HepG2 (cell line): ENCODE data around the gene RBBP8NL. TPM values are rescaled to one million over a fixed set of nuclear protein-coding genes. Genes with fewer than 3 reads are reported as not detected.
A peak's percentile ranks its signal among the peaks of the same experiment; 100 is the strongest.

ENCODE experiments used
- HOXA7 ChIP-seq: sonication (generic); formaldehyde crosslinking; IDR thresholded peaks from 2 replicates; pipeline ENCODE4 v1.8.1; 2022; ENCODE audit warnings: mild to moderate bottlenecking, missing genetic modification reagents, moderate library complexity
- NCOR1 ChIP-seq: fragments of 200-600 bp; sonication (generic); IDR thresholded peaks from 2 replicates; pipeline ENCODE4 v1.7.0; 2017; ENCODE audit warnings: antibody characterized with exemption, low read length, borderline replicate concordance
- NFKB2 ChIP-seq: sonication (generic); formaldehyde crosslinking; IDR thresholded peaks from 2 replicates; pipeline ENCODE4 v1.4.0; 2020; ENCODE audit warnings: missing genetic modification reagents, borderline replicate concordance
- NR2F1 ChIP-seq, 2 experiments: fragments of 450-650 bp in 1 of 2; formaldehyde crosslinking in 1 of 2; IDR thresholded peaks; 2 replicates each; pipeline versions ENCODE4 v1.5.0 to v1.6.1; 2016 to 2020; ENCODE audit warnings: mild to moderate bottlenecking in 1 of 2, missing compliant biosample characterization in 1 of 2, missing genetic modification reagents in 1 of 2, moderate library complexity in 1 of 2
- RBAK ChIP-seq: sonication (generic); formaldehyde crosslinking; IDR thresholded peaks from 2 replicates; pipeline ENCODE4 v1.5.1; 2020; ENCODE audit warnings: mild to moderate bottlenecking, missing genetic modification reagents
- REST ChIP-seq, 2 experiments: IDR thresholded peaks; 2 replicates each; pipeline ENCODE4 v1.6.1; 2011 to 2012; ENCODE audit warnings: low read length in 2 of 2, borderline replicate concordance in 1 of 2, low read depth in 1 of 2, mild to moderate bottlenecking in 1 of 2, moderate library complexity in 1 of 2
- RXRB ChIP-seq: IDR thresholded peaks from 2 replicates; pipeline ENCODE4 v1.6.1; 2016; ENCODE audit warnings: borderline replicate concordance, missing genetic modification reagents, missing compliant biosample characterization
- SYNCRIP ChIP-seq: fragments of 200-400 bp; formaldehyde crosslinking; IDR thresholded peaks from 2 replicates; pipeline ENCODE4 v1.6.1; 2018; ENCODE audit warnings: mild to moderate bottlenecking, low read depth, low read length; ENCODE audit not compliant: insufficient read depth
- ZFAT ChIP-seq: sonication (generic); formaldehyde crosslinking; conservative IDR thresholded peaks from 2 replicates; pipeline ENCODE4 v1.8.1; 2023; ENCODE audit warnings: missing genetic modification reagents, inconsistent platforms
- ZNF136 ChIP-seq: sonication (generic); formaldehyde crosslinking; IDR thresholded peaks from 2 replicates; pipeline ENCODE4 v1.8.1; 2022; ENCODE audit warnings: low read depth, mild to moderate bottlenecking, moderate library complexity, missing genetic modification reagents
- ZNF264 ChIP-seq: sonication (generic); formaldehyde crosslinking; IDR thresholded peaks from 2 replicates; pipeline ENCODE4 v1.4.0; 2020; ENCODE audit warnings: missing genetic modification reagents
- ZNF280B ChIP-seq: sonication (generic); formaldehyde crosslinking; IDR thresholded peaks from 2 replicates; pipeline ENCODE4 v1.5.0; 2020; ENCODE audit warnings: missing genetic modification reagents, mild to moderate bottlenecking, borderline replicate concordance
- ZNF326 ChIP-seq: sonication (generic); formaldehyde crosslinking; IDR thresholded peaks from 2 replicates; pipeline ENCODE4 v1.4.0; 2020; ENCODE audit warnings: missing genetic modification reagents, borderline replicate concordance
- ZNF446 ChIP-seq: sonication (generic); formaldehyde crosslinking; IDR thresholded peaks from 2 replicates; pipeline ENCODE4 v1.5.0; 2020; ENCODE audit warnings: mild to moderate bottlenecking, missing genetic modification reagents
- ZNF501 ChIP-seq: sonication (generic); formaldehyde crosslinking; IDR thresholded peaks from 2 replicates; pipeline ENCODE4 v1.5.1; 2020; ENCODE audit warnings: mild to moderate bottlenecking, moderate library complexity, missing genetic modification reagents
- ZNF543 ChIP-seq: sonication (generic); formaldehyde crosslinking; IDR thresholded peaks from 2 replicates; pipeline ENCODE4 v1.4.0; 2020; ENCODE audit warnings: mild to moderate bottlenecking, missing genetic modification reagents
- ZNF639 ChIP-seq: conservative IDR thresholded peaks from 2 replicates; pipeline ENCODE4 v1.6.1; 2018; ENCODE audit warnings: missing genetic modification reagents
- ZNF704 ChIP-seq: sonication (generic); formaldehyde crosslinking; IDR thresholded peaks from 2 replicates; pipeline ENCODE4 v1.8.1; 2023; ENCODE audit warnings: mild to moderate bottlenecking, inconsistent platforms, moderate library complexity, missing genetic modification reagents, borderline replicate concordance
- ZNF720 ChIP-seq: sonication (generic); formaldehyde crosslinking; IDR thresholded peaks from 2 replicates; pipeline ENCODE4 v1.4.0; 2020; ENCODE audit warnings: missing genetic modification reagents
- polyA plus RNA-seq, 8 experiments: library from polyadenylated mRNA; depleted of rRNA in 3 of 8; stranded (reverse) in 7 of 8; unstranded in 1 of 8; fragments of >200 nt; fragmentation: Illumina TruSeq in 4 of 8; extraction: Trizol in 4 of 8; gene quantifications; 2 replicates each; pipeline versions ENCODE4 v1.2.1 to v1.2.3, GENCODE V29; 2011 to 2016; ENCODE audit warnings: low read depth in 4 of 8, missing spikeins in 1 of 8, mixed read lengths in 1 of 8; ENCODE audit not compliant: insufficient read depth in 1 of 8
- total RNA-seq, 5 experiments: library from RNA; depleted of rRNA; stranded (reverse); fragments of >200 nt; fragmentation: Illumina TruSeq; extraction: Trizol; gene quantifications; 2 replicates each; pipeline ENCODE4 v1.2.3, GENCODE V29; 2016; ENCODE audit warnings: low read depth in 1 of 5

Gene RBBP8NL
- total and polyA plus RNA-seq, 2 of the 13 experiments (the other 11 are each of a cell fraction or from before 2014, with no cell fraction given): 0.69 to 0.86 TPM

- TF ChIP-seq ZNF446 (CRISPR knock-in tag) (no peak), ZNF264 (CRISPR knock-in tag) (no peak), ZNF326 (peak; percentile 85; the same call in 1 of the 2 replicates), RBAK (CRISPR knock-in tag) (no peak), ZNF639 (no peak), NFKB2 (CRISPR knock-in tag) (peak; percentile 46; the same call in 1 of the 2 replicates), REST (IDR thresholded peaks at IDR 0.05; ENCODE audit: borderline replicate concordance in 1 of 2, low read depth in 1 of 2, low read length in 2 of 2) (no peak), ZNF704 (CRISPR knock-in tag) (no peak; the same call in 1 of the 2 replicates), RXRB (CRISPR knock-in tag) (no peak), ZFAT (CRISPR knock-in tag) (no peak), NCOR1 (no peak), ZNF720 (no peak), ZNF543 (CRISPR knock-in tag) (no peak; the same call in 1 of the 2 replicates), NR2F1 (CRISPR knock-in tag; IDR thresholded peaks at IDR 0.05) (peak in 1 of 2 experiments; percentile 38; a peak in 1 of 4 replicates), ZNF501 (CRISPR knock-in tag) (no peak; the same call in 1 of the 2 replicates), ZNF280B (CRISPR knock-in tag) (no peak), ZNF136 (CRISPR knock-in tag) (no peak), HOXA7 (no peak), SYNCRIP (no peak)
These were observed 58.1 kb downstream of the RBBP8NL start (continued) for GRCh38 chr20:62368976-62369814.
